Progenitor cell of endocrine pancreas (in vitro differentiated cells): Measurements from ENCODE around the gene NKX2-2. TPM values are rescaled to one million over a fixed set of nuclear protein-coding genes. Genes with fewer than 3 reads are reported as not detected.

Experiments used
- DNase-seq: peaks from one replicate; pipeline ENCODE4 v3.0.0; 2021; ENCODE audit warnings: low spot score; ENCODE audit not compliant: unreplicated experiment
- H3K27ac Mint-ChIP-seq: 2 replicates; pipeline ENCODE4 v1.8.0; 2021; ENCODE audit warnings: mild to moderate bottlenecking, moderate library complexity, mixed read lengths
- H3K27me3 Mint-ChIP-seq: 2 replicates; pipeline ENCODE4 v1.8.0; 2021; ENCODE audit warnings: mixed read lengths
- H3K36me3 Mint-ChIP-seq: 2 replicates; pipeline ENCODE4 v1.8.0; 2022; ENCODE audit warnings: mixed read lengths; ENCODE audit not compliant: insufficient read depth
- H3K4me1 Mint-ChIP-seq: 2 replicates; pipeline ENCODE4 v1.8.0; 2021; ENCODE audit warnings: low read depth, mixed read lengths
- H3K4me3 Mint-ChIP-seq: 2 replicates; pipeline ENCODE4 v1.8.0; 2021; ENCODE audit warnings: low read depth, mild to moderate bottlenecking, moderate library complexity, mixed read lengths
- H3K9me3 Mint-ChIP-seq: 2 replicates; pipeline ENCODE4 v1.8.0; 2021; ENCODE audit warnings: low read depth, mixed read lengths
- total RNA-seq: library from RNA; stranded (reverse); gene quantifications from 2 replicates; pipeline ENCODE4 v1.2.1, GENCODE V29; 2021
- TF ChIP-seq, protein P1 (sequence below): fragments of 200-600 bp; sonication (generic); IDR thresholded peaks from one replicate; pipeline ENCODE4 v1.5.0; 2021; ENCODE audit warnings: antibody characterized with exemption, mild to moderate bottlenecking; ENCODE audit not compliant: unreplicated experiment

NKX2-2 gene
- total RNA-seq, 1 donor from 2014 or later = 15.5 TPM

DNA sequence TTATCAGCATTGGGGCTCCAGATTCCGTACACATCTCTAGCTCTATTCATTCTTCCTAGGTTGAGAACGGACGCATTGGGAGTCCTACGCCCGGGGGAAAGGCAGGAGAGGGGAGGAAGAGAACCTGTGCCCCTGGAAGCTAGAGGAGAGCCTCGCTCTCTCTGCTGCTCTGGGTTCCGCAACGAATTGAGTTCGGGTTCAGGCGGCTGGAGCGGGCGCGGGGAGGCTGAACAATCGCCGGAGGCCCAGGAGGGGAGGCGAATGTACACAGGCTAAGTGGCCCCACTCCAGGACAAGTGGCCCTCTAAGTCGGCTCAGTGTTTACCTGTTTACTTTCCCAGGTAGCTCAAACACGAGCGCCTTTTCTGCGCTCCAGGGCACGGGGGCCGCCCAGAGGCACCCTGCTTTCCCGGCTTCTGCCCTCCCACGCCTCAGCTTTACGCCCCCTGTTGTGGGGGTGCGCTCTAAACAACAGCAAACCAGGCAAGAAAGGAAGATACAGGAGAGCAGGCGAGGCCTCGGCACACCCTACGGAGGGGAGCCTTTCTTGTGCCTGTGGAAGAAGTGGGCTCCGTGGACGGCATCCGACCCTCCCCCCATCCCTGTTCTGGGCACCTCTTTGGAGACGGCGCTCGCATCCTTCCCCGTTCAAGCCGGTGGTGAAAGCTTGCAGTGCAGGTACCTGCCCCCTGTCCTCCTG is 4.6 kb upstream of the NKX2-2 start:
- H3K9me3 Mint-ChIP-seq = no peaks in the 10 kb centered on the region
- no peaks in the 10 kb centered on the region for H3K36me3 Mint-ChIP-seq
- TF ChIP-seq, protein P1, sequence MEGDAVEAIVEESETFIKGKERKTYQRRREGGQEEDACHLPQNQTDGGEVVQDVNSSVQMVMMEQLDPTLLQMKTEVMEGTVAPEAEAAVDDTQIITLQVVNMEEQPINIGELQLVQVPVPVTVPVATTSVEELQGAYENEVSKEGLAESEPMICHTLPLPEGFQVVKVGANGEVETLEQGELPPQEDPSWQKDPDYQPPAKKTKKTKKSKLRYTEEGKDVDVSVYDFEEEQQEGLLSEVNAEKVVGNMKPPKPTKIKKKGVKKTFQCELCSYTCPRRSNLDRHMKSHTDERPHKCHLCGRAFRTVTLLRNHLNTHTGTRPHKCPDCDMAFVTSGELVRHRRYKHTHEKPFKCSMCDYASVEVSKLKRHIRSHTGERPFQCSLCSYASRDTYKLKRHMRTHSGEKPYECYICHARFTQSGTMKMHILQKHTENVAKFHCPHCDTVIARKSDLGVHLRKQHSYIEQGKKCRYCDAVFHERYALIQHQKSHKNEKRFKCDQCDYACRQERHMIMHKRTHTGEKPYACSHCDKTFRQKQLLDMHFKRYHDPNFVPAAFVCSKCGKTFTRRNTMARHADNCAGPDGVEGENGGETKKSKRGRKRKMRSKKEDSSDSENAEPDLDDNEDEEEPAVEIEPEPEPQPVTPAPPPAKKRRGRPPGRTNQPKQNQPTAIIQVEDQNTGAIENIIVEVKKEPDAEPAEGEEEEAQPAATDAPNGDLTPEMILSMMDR = no peak
- H3K4me1 Mint-ChIP-seq = peaks cover 37% of the 10 kb centered on the region
- no peak for DNase-seq
- H3K27me3 Mint-ChIP-seq = peaks cover 82% of the 10 kb centered on the region
- peak overlapping the region; percentile 45 for H3K27ac Mint-ChIP-seq
- H3K4me3 Mint-ChIP-seq = peak overlapping the region; percentile 27

DNA sequence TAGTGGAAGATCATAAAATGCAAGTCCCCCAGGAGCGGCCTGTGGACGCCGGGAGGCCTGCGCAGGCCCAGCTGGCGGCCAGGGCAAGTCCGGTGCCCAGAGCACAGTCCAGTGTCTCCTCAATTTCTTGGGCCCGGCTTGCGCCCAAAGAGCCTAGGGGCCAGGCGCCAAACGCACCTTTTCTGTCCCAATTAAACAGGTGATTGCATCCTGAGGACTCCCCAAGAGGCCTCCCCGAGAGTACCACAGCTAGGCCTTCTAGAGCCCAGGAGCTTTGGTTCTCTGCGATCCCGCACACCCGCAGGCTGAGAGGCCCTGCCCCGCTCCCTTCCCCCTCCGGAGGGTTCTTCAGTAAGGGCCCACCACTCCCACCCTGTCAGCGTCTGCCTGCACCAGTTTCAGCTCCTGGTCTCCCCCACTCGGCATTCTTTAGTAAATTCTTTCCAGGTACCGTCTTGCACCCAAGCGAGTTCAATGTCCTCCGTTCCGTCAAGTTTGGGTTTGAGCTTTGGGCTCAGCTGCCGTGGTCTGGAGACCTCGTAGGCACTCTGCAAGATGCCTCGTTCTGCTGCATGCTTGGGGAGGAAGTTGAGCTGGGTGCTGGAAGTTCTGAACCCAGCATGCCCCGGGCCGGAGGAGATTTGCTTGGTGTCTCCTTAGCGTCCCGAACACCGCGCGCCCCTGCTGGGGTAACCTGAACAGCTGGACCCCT is 3.9 kb upstream of the NKX2-2 start:
- Mint-ChIP-seq H3K9me3 (no peaks in the 10 kb centered on the region), H3K27me3 (peaks cover 80% of the 10 kb centered on the region), H3K36me3 (no peaks in the 10 kb centered on the region), H3K27ac (peak overlapping the region; percentile 49), H3K4me3 (peak overlapping the region; percentile 29), H3K4me1 (peaks cover 32% of the 10 kb centered on the region)
- TF ChIP-seq, protein P1 = no peak
- DNase-seq = no peak

DNA sequence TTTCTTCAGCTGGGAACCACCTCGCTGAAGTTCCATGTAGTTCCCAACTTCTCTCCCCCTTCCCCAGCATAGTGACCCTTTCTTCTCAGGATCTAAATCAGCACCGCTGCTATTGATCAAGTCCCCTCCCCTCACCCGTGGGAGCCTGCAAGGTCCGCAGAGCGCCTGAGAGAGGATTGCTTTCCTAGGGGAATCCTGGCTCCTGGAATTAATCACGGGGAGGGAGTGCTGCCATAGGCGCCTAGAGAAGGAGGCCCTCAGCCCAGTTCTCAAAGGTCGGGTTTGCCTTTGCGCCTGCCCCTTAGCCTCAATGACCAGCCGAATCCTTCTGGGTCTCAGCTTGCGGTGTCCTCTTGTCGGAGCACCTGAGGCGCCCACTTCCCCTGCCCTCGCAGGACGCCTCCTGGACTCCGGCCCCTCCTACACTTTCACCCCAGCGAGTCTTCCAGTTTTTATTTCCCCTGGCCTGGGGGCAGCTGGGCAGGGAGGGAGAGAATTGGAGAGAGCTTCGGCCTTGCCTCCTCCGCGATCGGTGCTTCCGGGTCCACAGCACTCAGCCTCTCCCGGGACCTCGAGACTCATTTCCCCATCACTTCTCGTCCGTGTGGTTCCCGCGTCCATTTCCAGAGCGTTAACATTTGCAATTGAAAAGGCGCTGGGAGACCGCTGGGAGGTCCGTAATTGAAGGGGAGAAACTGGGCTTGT is 3.1 kb upstream of the NKX2-2 start:
- Mint-ChIP-seq H3K9me3 (no peaks in the 10 kb centered on the region), H3K27me3 (peaks cover 86% of the 10 kb centered on the region), H3K4me3 (peak overlapping the region; percentile 29), H3K27ac (peak overlapping the region; percentile 52), H3K4me1 (peaks cover 33% of the 10 kb centered on the region), H3K36me3 (no peaks in the 10 kb centered on the region)
- no peak for DNase-seq
- TF ChIP-seq, protein P1 = no peak

DNA sequence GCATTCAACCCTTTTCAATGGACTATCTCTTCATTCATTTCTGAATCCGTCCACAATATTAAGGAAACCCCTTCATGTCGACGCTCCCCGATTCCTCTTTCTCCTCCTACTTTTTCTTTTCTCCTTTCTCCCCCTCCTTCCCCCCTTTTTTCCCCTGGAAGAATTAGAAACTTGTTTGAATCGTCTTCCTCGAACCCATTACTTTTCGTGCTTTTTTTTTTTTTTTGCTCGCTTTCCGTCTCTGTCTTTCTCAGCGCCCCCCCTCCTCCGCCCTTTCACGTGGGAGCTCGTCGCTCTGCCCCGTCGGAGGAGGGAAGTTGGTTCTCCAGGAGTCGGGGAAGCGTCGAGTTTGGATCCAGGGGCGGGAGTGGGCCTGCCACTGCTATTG is 2.3 kb upstream of the NKX2-2 start:
- Mint-ChIP-seq H3K27me3 (peaks cover 89% of the 10 kb centered on the region), H3K9me3 (no peaks in the 10 kb centered on the region), H3K36me3 (no peaks in the 10 kb centered on the region), H3K4me1 (peaks cover 33% of the 10 kb centered on the region), H3K4me3 (peak overlapping the region; percentile 20), H3K27ac (peak overlapping the region; percentile 13)
- TF ChIP-seq, protein P1 = no peak
- DNase-seq = no peak
